SU-DHL-6 (cell line): Measurements from ENCODE around the gene PPP1R9B.

Experiments used
- H2AFZ ChIP-seq: fragments of 200-600 bp; sonication (generic); 2 replicates; pipeline ENCODE4 v1.6.1; 2014; ENCODE audit warnings: low read depth, mild to moderate bottlenecking, moderate library complexity, mixed read lengths, antibody characterized with exemption, low read length; ENCODE audit not compliant: severe bottlenecking
- H3F3A ChIP-seq: fragments of 200-600 bp; shearing (Covaris generic); 2 replicates; pipeline ENCODE4 v1.6.0; 2016; ENCODE audit warnings: antibody characterized with exemption, mild to moderate bottlenecking; ENCODE audit not compliant: insufficient read depth
- H3K27ac ChIP-seq: fragments of 200-600 bp; sonication (generic); 2 replicates; pipeline ENCODE4 v1.5.1; 2016; ENCODE audit warnings: low read depth, mild to moderate bottlenecking, low read length, moderate library complexity, mixed read lengths
- H3K27me3 ChIP-seq: fragments of 200-600 bp; sonication (generic), shearing (Covaris generic); 2 replicates; pipeline ENCODE4 v1.6.0; 2014; ENCODE audit warnings: mild to moderate bottlenecking, low read length
- H3K36me3 ChIP-seq: fragments of 200-600 bp; sonication (generic); 2 replicates; pipeline ENCODE4 v1.6.1; 2014; ENCODE audit warnings: mild to moderate bottlenecking, low read length, mixed read lengths
- H3K4me2 ChIP-seq: fragments of 300-600, 200-600 bp; shearing (Covaris generic), sonication (generic); 2 replicates; pipeline ENCODE4 v1.6.0; 2014; ENCODE audit warnings: low read length, low read depth, mild to moderate bottlenecking; ENCODE audit not compliant: poor library complexity, severe bottlenecking
- H3K4me3 ChIP-seq: fragments of 200-600 bp; sonication (generic); 2 replicates; pipeline ENCODE4 v1.5.1; 2014; ENCODE audit warnings: antibody characterized with exemption, low read length, mild to moderate bottlenecking, mixed read lengths; ENCODE audit not compliant: insufficient read depth, poor library complexity, severe bottlenecking
- H3K79me2 ChIP-seq: fragments of 200-600 bp; sonication (generic); 2 replicates; pipeline ENCODE4 v1.6.1; 2014; ENCODE audit warnings: mild to moderate bottlenecking, low read length, moderate library complexity; ENCODE audit not compliant: insufficient read depth
- H3K9ac ChIP-seq: fragments of 200-600 bp; sonication (generic); 2 replicates; pipeline ENCODE4 v1.7.0; 2014; ENCODE audit warnings: mild to moderate bottlenecking, low read length
- H3K9me2 ChIP-seq: fragments of 200-600 bp; sonication (generic); replicated peaks from 2 replicates; pipeline ENCODE4 v1.6.1; 2014; ENCODE audit warnings: low read length; ENCODE audit not compliant: insufficient read depth
- H3K9me3 ChIP-seq: fragments of 200-600 bp; sonication (generic); 2 replicates; pipeline ENCODE4 v1.6.1; 2014; ENCODE audit warnings: low read length, mixed read lengths; ENCODE audit not compliant: insufficient read depth
- H4K20me1 ChIP-seq: fragments of 200-600 bp; sonication (generic); 2 replicates; pipeline ENCODE4 v1.6.1; 2014; ENCODE audit warnings: low read depth, mild to moderate bottlenecking, antibody characterized with exemption, low read length, moderate library complexity, mixed read lengths
- EZH2phosphoT487 ChIP-seq: fragments of 200-600 bp; sonication (generic), shearing (Covaris generic); conservative IDR thresholded peaks from 2 replicates; pipeline ENCODE4 v1.6.1; 2018; ENCODE audit warnings: mild to moderate bottlenecking, antibody characterized with exemption, low read length, moderate library complexity, mixed read lengths
- TF ChIP-seq, protein P1 (sequence below): fragments of 200-600 bp; sonication (generic); IDR thresholded peaks from one replicate; pipeline ENCODE4 v1.5.1; 2017; ENCODE audit warnings: antibody characterized with exemption, mild to moderate bottlenecking, low read length, moderate library complexity; ENCODE audit not compliant: insufficient read depth, poor library complexity, severe bottlenecking

Gene PPP1R9B

DNA sequence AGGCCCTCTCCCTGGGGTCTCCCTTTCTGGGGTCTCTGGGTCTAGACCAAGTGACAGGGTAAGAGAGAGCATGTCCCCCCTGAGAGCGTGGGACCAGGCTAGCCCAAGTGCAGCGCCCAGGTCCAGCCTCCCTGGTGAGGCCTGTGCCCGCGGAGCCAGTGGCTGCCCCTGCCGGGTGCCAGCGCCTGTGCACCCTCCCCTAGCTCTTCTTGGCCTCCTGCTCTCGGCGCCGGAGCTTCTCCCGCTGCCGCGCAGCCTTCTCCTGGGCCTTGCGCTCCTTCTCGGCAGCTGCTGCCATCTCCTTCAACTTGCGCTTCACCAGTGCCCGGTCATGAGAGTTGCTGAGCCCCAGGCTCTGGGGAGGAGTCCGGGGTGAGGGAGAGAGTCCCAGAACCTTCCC is 37.8 kb downstream of the PPP1R9B start:
- no peak overlapping the region for H3K9ac ChIP-seq
- TF ChIP-seq EZH2phosphoT487, result no peak
- TF ChIP-seq, protein P1, sequence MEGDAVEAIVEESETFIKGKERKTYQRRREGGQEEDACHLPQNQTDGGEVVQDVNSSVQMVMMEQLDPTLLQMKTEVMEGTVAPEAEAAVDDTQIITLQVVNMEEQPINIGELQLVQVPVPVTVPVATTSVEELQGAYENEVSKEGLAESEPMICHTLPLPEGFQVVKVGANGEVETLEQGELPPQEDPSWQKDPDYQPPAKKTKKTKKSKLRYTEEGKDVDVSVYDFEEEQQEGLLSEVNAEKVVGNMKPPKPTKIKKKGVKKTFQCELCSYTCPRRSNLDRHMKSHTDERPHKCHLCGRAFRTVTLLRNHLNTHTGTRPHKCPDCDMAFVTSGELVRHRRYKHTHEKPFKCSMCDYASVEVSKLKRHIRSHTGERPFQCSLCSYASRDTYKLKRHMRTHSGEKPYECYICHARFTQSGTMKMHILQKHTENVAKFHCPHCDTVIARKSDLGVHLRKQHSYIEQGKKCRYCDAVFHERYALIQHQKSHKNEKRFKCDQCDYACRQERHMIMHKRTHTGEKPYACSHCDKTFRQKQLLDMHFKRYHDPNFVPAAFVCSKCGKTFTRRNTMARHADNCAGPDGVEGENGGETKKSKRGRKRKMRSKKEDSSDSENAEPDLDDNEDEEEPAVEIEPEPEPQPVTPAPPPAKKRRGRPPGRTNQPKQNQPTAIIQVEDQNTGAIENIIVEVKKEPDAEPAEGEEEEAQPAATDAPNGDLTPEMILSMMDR, result no peak
- no peaks in the 10 kb centered on the region for H3K9me3 ChIP-seq
- H3K4me3 ChIP-seq, result no peak overlapping the region
- no peaks in the 10 kb centered on the region for H4K20me1 ChIP-seq
- no peaks in the 10 kb centered on the region for H3K36me3 ChIP-seq
- no peaks in the 10 kb centered on the region for H3F3A ChIP-seq
- no peak overlapping the region for H3K27ac ChIP-seq
- no peaks in the 10 kb centered on the region for H3K27me3 ChIP-seq
- H3K9me2 ChIP-seq, result no peaks in the 10 kb centered on the region
- no peak overlapping the region for H3K4me2 ChIP-seq
- H2AFZ ChIP-seq, result no peak overlapping the region
- no peaks in the 10 kb centered on the region for H3K79me2 ChIP-seq

DNA sequence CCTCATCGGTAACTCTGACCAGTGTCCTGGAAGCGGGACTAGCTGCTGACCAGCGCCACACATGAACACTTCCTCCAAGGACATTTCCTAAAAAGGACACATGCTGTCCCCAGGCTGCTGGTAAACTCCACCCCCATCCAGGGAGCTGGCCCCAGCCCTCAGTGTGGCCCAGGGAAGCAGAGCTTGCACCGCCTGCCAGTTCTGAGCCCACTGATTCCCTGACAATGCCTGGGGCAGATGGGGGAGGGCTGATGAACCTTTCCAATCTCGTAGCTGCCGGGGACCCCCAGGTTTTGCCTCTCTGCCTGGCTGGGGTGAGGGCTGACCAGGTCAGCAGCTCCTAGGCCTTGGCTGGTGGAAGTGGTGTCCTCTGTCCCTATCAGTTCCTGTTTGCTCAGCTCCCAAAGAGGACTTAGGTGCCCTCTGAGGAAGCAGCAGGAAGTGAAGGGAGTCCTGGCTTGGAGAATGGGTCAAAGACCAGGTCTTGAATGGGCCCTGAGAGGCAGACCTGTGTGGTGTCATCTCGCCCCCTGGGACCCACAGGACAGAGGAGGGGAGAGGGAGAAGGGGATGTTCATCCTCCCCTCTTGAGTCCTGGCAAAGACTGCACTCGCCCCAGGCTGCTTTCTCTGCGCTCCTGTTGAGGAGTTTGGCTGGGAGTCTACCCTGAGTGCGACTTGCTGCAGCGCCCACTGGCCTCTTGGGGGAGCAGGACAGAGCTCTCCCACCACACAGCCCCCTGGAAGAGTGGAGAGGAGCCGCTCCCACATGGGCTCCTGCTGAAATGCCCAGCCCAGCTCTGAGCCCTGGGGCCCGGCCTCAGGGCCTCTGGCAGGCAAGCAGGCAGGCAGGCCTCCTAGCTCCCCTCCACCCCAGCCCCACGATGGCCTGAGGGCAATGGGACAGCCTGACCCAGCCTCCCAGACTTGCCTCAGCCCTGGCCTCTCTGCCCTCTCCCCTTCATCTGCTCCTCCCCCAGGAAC is 38.5 kb downstream of the PPP1R9B start:
- no peaks in the 10 kb centered on the region for H4K20me1 ChIP-seq
- H3K4me2 ChIP-seq, result no peak overlapping the region
- no peak overlapping the region for H3K27ac ChIP-seq
- TF ChIP-seq EZH2phosphoT487, result no peak
- TF ChIP-seq, protein P1, result no peak
- H3K9me3 ChIP-seq, result no peaks in the 10 kb centered on the region
- H3F3A ChIP-seq, result no peaks in the 10 kb centered on the region
- no peaks in the 10 kb centered on the region for H3K9me2 ChIP-seq
- no peak overlapping the region for H3K9ac ChIP-seq
- no peak overlapping the region for H2AFZ ChIP-seq
- no peaks in the 10 kb centered on the region for H3K79me2 ChIP-seq
- H3K4me3 ChIP-seq, result no peak overlapping the region
- no peaks in the 10 kb centered on the region for H3K27me3 ChIP-seq
- no peaks in the 10 kb centered on the region for H3K36me3 ChIP-seq

DNA sequence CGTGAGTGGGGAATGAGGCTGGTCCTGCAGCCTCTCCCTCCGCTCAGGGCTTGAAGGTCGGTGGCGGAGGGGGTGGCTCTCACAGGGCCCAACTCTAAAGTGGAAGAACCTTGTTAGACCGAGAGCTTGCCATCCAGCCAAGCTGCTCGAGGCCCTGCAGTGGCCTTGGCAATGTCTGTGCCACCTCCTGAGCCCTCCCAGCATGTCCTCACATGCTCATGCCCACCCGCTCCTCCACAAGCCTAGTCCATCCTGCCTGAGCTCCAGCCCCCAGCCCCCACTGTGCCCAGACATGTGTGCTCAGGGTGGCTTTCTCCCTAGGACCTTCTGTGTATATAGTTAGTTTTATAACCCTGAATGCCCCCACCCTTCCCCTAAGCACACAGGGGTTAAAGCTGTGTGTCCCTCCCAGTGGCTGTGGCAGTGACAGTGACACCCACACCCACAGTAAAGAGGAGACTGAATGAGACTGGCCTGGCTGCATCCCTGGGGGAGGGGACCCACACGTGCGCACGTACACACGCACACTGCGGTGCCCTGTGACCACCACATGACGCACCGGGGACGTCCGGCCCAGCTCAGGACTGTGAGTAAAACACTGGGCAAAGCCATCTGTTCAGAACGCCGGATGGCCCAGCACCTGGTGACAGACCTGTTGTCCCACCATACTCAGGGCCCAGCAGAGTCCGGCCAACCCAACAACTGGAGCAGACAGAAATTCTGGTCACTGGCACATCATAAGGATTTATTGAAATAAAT is 39.7 kb downstream of the PPP1R9B start:
- no peak overlapping the region for H3K9ac ChIP-seq
- H3K9me3 ChIP-seq, result no peaks in the 10 kb centered on the region
- no peak overlapping the region for H3K4me3 ChIP-seq

More for the DNA sequence above, 39.7 kb downstream of the PPP1R9B start:
- no peak for TF ChIP-seq EZH2phosphoT487
- TF ChIP-seq, protein P1, result no peak
- H3K4me2 ChIP-seq, result no peak overlapping the region
- H3K36me3 ChIP-seq, result no peaks in the 10 kb centered on the region
- no peak overlapping the region for H2AFZ ChIP-seq
- H3K27ac ChIP-seq, result no peak overlapping the region
- H3F3A ChIP-seq, result no peaks in the 10 kb centered on the region
- H3K27me3 ChIP-seq, result no peaks in the 10 kb centered on the region
- no peaks in the 10 kb centered on the region for H3K9me2 ChIP-seq
- H4K20me1 ChIP-seq, result no peaks in the 10 kb centered on the region
- H3K79me2 ChIP-seq, result no peaks in the 10 kb centered on the region
